Small intestine (tissue), 7 donors: ENCODE results near the gene TOPBP1. TPM values are rescaled to one million over a fixed set of nuclear protein-coding genes. Genes with fewer than 3 reads are reported as not detected.
A peak's percentile ranks its signal among the peaks of the same experiment; 100 is the strongest.

Experiments
- DNase-seq, 2 donors: peaks; one replicate each; pipeline versions ENCODE4 v3.0.0 to v3.0.0-alpha.2; 2013
- FAIRE-seq: peaks from 2 replicates; lab custom pipeline; 2012; peaks lifted over from hg19 to GRCh38; lab: Jason Lieb, UNC
- H3K27ac ChIP-seq, 3 donors: one replicate each; pipeline ENCODE4 v1.5.1; 2013; ENCODE audit warnings: low read length in 2 of 3, mild to moderate bottlenecking in 2 of 3, control low read depth in 1 of 3, inconsistent platforms in 1 of 3, low read depth in 1 of 3, moderate library complexity in 1 of 3
- H3K27me3 ChIP-seq, 3 donors: one replicate each; pipeline ENCODE4 v1.6.1; 2013; ENCODE audit warnings: low read length in 3 of 3, inconsistent platforms in 1 of 3; ENCODE audit not compliant: control insufficient read depth in 3 of 3, insufficient read depth in 3 of 3
- H3K36me3 ChIP-seq, 3 donors: one replicate each; pipeline ENCODE4 v1.6.1; 2013; ENCODE audit warnings: low read length in 3 of 3, inconsistent platforms in 1 of 3, low read depth in 1 of 3, mild to moderate bottlenecking in 1 of 3, moderate library complexity in 1 of 3; ENCODE audit not compliant: control insufficient read depth in 3 of 3, insufficient read depth in 2 of 3
- H3K4me1 ChIP-seq, 3 donors: one replicate each; pipeline ENCODE4 v1.6.1; 2013; ENCODE audit warnings: low read length in 2 of 3, inconsistent platforms in 1 of 3, low read depth in 1 of 3, mild to moderate bottlenecking in 1 of 3, moderate library complexity in 1 of 3; ENCODE audit not compliant: control insufficient read depth in 3 of 3, insufficient read depth in 2 of 3
- H3K4me3 ChIP-seq, 3 donors: one replicate each; pipeline ENCODE4 v1.5.1; 2013; ENCODE audit warnings: low read length in 3 of 3, control low read depth in 1 of 3, inconsistent platforms in 1 of 3, low read depth in 1 of 3, mild to moderate bottlenecking in 1 of 3, moderate library complexity in 1 of 3
- H3K9me3 ChIP-seq, 2 donors: one replicate each; pipeline ENCODE4 v1.6.1; 2013; ENCODE audit warnings: low read depth in 1 of 2, low read length in 1 of 2; ENCODE audit not compliant: control insufficient read depth in 2 of 2, insufficient read depth in 1 of 2
- WGBS, 3 donors: extraction: QIAGEN DNeasy Blood & Tissue Kit; methylation state at CpG; one replicate each; pipeline ENCODE4 v1.1.7; 2013; 5-methylcytosine and 5-hydroxymethylcytosine counted together
- polyA plus RNA-seq, 4 donors: library from polyadenylated mRNA; stranded (reverse) in 3 of 4; unstranded in 1 of 4; fragments of 200-250 nt in 3 of 4; fragments of 120-200 nt in 1 of 4; gene quantifications; one replicate each; pipeline versions ENCODE4 v1.2.1 to v1.2.3, GENCODE V29; 2013
- donor health status: healthy with polysubstance abuse.
- donor health status: control.
- donor health status: control.
- donor health status: Bipolar disorder and iron deficiency.
- donor health status: healthy.

TOPBP1 gene
- polyA plus RNA-seq, 4 donors: 7.8 to 33.5 (median 10.3) TPM

DNA sequence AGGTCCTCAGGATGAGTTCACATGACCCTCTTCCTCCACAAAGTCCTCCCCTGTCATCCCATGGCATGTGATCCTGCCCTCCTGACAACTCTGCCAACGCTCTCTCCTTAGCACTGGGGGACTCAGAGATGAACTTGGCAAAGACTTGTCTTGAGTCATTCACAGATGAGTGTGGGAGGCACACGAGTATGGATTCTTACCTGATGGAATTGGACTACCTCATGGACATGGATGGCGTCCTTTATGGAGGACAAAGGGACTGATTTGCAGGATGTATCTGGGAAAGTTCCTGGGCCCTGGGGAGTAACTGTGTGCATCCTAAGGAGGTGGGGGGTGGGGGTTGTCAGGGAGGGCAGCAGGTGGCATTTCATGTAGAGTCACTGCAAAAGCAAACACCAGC, 38.2 kb upstream of the TOPBP1 start:
- H3K4me3 ChIP-seq: no peak overlapping the region
- no peak overlapping the region for H3K27ac ChIP-seq
- WGBS, 3 donors: 78 to 85% (median 78%) methylated on average over 3 of the region's 3 CpGs
- H3K9me3 ChIP-seq: peaks cover 0 to 7% of the 10 kb centered on the region in 2 donors
- DNase-seq (no peak), FAIRE-seq (no peak)
- H3K36me3 ChIP-seq: no peaks in the 10 kb centered on the region
- H3K27me3 ChIP-seq: no peaks in the 10 kb centered on the region
- no peaks in the 10 kb centered on the region for H3K4me1 ChIP-seq

DNA sequence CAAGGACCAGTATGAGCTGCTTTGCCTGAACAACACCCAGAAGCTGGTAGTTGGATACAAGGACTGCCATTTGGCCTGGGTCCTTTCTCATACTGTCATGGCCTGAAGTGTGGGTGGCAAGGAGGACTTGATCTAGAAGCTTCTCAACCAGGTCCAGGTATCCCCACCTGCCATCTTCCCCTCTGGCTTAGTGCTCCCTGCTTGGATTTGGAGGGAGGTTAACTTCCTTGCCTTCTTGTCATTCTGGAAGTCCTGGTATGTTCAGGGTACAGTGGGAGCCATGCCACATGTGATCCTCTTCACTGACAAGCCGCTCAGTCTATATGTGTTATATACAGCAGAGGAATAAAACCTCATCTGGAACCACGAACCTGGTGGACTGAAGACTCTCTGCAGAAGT, 37.7 kb upstream of the TOPBP1 start:
- Histone ChIP-seq H3K27me3 (no peaks in the 10 kb centered on the region), H3K27ac (no peak overlapping the region), H3K36me3 (no peaks in the 10 kb centered on the region), H3K4me1 (no peaks in the 10 kb centered on the region), H3K9me3 (peaks cover 0 to 7% of the 10 kb centered on the region in 2 donors), H3K4me3 (no peak overlapping the region)
- no peak for DNase-seq
- FAIRE-seq: no peak
- 52 to 74% (median 59%) methylated on average over 2 of the region's 2 CpGs for WGBS, 3 donors

DNA sequence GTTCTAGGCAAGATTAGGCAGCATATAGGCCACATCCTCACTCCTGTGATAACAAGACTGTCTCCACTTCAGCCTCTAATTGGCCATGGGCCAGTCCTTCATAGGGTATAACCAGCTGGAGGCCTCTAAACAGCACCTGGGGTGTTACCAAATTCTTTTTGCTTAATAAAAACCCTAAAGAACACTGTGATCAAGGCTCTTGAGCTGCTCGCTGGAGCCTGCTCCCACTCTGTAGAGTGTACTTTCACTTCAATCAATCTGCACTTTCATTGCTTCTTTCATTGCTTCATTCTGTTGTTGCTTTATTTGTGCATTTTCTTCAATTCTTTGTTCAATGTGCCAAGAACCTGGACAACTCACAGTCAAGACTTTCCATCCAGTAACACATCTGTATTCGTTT, 36.2 kb upstream of the TOPBP1 start:
- no peak overlapping the region for H3K4me3 ChIP-seq
- H3K36me3 ChIP-seq: no peaks in the 10 kb centered on the region
- H3K27me3 ChIP-seq: no peaks in the 10 kb centered on the region
- no peak overlapping the region for H3K27ac ChIP-seq
- WGBS, 3 donors: 75 to 85% (median 82%) methylated on average over 2 of the region's 2 CpGs
- DNase-seq (no peak), FAIRE-seq (no peak)
- H3K4me1 ChIP-seq: no peaks in the 10 kb centered on the region
- H3K9me3 ChIP-seq: peaks cover 0 to 7% of the 10 kb centered on the region in 2 donors

DNA sequence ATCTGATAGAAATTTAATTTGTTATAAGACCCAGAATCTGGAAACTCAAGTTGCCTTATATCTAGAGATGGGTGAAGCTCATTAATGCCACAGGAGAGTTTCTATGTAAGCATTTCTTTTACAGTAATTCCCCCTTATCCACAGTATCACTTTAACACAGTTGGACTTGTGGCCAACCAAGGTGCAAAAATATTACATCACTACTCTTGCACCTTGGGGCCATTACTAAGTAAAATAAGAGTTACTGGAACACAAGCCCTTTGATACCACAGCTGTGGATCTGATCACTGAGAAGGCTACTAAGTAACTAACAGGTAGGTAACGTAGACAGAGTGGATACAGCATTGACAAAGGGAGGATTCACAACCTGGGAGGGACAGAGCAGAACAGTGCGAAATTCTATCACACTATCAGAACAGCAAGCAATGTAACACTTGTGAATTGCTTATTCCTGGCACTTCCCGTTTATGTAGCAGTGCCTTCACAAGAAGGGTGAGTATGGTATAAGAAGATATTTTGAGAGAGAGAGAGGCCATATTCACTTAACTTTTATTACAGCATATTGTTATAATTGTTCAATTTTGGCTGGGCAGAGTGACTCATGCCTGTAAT, 33.9 kb upstream of the TOPBP1 start:
- DNase-seq (peak in 1 of 2 donors; percentile 46), FAIRE-seq (no peak)
- Histone ChIP-seq H3K36me3 (no peaks in the 10 kb centered on the region), H3K27ac (no peak overlapping the region), H3K4me3 (no peak overlapping the region), H3K27me3 (no peaks in the 10 kb centered on the region), H3K9me3 (peaks cover 0 to 7% of the 10 kb centered on the region in 2 donors), H3K4me1 (no peaks in the 10 kb centered on the region)
- 69 to 79% (median 77%) methylated on average over 3 of the region's 3 CpGs for WGBS, 3 donors

DNA sequence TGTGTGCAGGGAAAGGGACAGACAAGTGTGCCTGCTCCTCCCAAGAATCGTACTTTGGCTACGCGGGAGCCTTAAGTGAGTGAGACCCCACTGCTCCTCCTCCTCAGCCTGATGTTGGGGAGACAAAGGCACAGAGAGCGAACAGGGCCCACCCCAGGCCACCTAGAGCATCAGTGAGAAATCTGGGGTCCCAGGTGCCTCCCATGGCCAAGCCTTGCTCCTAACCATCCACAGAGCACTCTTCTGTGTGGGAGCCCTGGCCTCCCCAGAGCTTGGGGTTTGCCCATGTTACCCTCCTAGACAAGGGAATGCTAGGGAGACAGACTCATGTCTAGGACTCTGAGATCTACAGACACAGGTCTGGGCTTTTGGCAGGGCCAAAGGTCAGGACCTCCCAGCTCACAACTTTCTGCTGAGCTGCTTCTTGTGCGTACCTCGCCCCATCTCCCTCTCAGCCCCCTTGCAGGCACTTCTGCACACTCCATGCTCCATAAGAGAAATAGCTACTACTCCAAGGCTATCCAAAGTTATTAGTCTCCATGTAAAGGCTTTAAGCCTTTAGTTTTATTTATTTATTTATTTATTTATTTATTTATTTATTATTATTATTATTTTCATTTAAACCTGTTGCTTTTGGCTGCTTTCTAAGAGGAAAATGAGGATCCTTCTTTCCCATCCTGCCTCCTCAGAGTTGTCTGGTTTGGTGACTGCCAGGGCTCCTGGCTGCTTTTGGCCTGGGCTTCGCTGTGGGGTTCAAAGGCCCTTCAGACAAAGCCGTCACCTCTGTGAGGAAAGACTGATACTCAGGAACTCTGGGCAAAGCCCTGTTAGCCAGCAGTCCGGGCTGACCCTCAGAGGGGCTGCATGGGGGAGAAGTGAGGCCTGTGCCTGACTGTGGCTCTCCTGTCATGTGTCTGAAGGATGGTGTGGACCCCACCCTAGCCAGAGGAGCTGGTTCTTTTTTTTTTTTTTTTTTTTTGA, 32.8 kb upstream of the TOPBP1 start:
- no peak for FAIRE-seq
- no peaks in the 10 kb centered on the region for H3K36me3 ChIP-seq
- H3K27me3 ChIP-seq: no peaks in the 10 kb centered on the region
- 86 to 95% (median 87%) methylated on average over 9 of the region's 9 CpGs for WGBS, 3 donors
- no peak overlapping the region for H3K27ac ChIP-seq
- DNase-seq: no peak
- no peak overlapping the region for H3K4me3 ChIP-seq
- H3K4me1 ChIP-seq: no peaks in the 10 kb centered on the region
- H3K9me3 ChIP-seq: peaks cover 0 to 7% of the 10 kb centered on the region in 2 donors

DNA sequence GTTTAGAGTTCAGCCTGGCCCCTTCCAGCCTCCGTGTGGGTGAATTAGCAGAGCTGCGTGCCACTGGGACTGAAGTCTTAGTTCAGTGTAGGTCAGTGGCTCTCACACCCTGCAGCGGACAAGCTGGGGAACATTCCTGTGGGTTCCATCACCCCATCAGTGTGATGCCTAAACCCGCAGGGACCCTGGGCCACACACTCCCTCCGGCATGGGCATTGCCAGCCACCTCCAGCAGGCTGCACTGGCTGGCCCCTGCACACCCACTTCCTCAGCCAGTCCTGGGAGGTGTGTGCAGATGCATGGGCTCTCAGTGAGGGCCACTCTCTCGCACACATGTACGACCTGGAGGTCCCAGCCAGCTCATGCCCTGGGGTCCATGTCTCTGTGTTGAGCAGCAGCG, 32.1 kb upstream of the TOPBP1 start:
- Histone ChIP-seq H3K27ac (no peak overlapping the region), H3K4me3 (no peak overlapping the region), H3K36me3 (no peaks in the 10 kb centered on the region), H3K4me1 (no peaks in the 10 kb centered on the region), H3K27me3 (no peaks in the 10 kb centered on the region), H3K9me3 (peaks cover 0 to 5% of the 10 kb centered on the region in 2 donors)
- 88 to 92% (median 90%) methylated on average over 8 of the region's 8 CpGs for WGBS, 3 donors
- no peak for DNase-seq
- no peak for FAIRE-seq

DNA sequence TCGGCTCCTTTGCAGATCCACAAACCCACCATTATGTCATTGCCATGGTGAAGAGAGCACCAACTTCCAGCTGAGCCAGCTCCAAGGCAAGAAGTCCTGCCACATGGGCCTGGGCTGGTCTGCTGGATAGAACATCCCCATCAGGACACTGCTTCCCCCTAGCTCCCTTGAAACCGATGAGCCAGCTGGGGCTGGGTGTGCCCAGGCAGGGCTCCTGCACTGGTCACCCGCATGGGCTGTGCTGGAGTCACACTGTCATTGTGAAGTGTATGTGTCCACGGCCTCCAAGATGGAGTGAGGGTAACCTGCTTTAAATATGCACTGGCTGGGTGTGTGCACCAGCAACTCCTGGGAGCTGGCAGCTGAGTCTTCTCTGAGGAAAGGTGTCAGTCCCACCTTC, 31.0 kb upstream of the TOPBP1 start:
- FAIRE-seq (no peak), DNase-seq (no peak)
- no peaks in the 10 kb centered on the region for H3K4me1 ChIP-seq
- H3K27me3 ChIP-seq: no peaks in the 10 kb centered on the region
- H3K27ac ChIP-seq: no peak overlapping the region
- no peak overlapping the region for H3K4me3 ChIP-seq
- no peaks in the 10 kb centered on the region for H3K36me3 ChIP-seq
- H3K9me3 ChIP-seq: peaks cover 0 to under 1% of the 10 kb centered on the region in 2 donors
- WGBS, 3 donors: 61 to 85% (median 61%) methylated on average over 4 of the region's 4 CpGs

DNA sequence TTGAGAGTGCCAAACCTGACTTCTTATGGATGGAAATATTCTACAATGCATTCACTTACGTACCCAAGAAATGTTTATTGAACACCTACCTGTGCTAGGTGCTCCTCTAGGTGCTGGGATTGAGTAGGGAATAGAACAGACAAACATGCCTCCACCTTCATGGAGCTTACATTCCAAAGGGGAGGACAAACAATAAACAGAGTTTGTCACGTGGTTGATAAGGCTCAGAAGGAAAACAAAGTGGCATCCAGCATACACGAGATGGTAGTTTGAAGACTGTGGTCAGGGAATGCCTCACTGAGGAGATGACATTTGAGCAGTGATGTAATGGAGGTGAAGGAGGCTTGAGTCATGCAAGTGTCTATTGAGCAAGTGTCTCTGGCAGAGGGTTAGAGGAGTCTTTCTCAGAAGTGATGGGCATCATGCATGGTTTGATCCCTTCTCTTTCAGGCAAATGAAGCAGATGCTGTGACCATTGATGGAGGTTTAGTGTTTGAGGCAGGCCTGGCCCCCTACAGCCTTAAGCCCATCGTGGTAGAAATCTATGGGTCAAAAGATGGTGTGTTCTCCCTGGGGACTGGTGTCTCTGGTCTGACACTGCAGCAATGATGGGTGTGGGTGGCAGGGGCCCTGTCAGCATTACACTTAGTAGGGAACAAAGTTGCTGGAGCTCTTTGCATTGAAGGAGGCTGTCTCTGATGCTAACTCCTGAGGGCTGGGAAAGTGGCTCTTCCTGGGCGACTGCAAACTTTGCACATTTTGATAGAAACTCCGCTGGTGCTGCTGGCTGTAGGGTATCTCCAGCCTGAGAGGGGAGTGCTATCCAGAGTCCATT, 29.7 kb upstream of the TOPBP1 start:
- Histone ChIP-seq H3K9me3 (no peaks in the 10 kb centered on the region), H3K4me1 (no peaks in the 10 kb centered on the region), H3K27ac (no peak overlapping the region), H3K27me3 (no peaks in the 10 kb centered on the region), H3K4me3 (no peak overlapping the region), H3K36me3 (no peaks in the 10 kb centered on the region)
- FAIRE-seq (no peak), DNase-seq (no peak)
- WGBS, 3 donors: 53 to 60% (median 55%) methylated on average over 6 of the region's 6 CpGs
